Globus pallidus (tissue), 1 donor: ENCODE results near the gene NUDCD3.
"Not testable (repeated sequence)": the region's sequence is repeated elsewhere in the genome, so short reads cannot be mapped to it uniquely, and the experiment has no call there.

Experiments
- DNase-seq: peaks from one replicate; pipeline ENCODE4 v3.0.0-alpha.2; 2015; ENCODE audit warnings: low spot score

Gene NUDCD3

DNA sequence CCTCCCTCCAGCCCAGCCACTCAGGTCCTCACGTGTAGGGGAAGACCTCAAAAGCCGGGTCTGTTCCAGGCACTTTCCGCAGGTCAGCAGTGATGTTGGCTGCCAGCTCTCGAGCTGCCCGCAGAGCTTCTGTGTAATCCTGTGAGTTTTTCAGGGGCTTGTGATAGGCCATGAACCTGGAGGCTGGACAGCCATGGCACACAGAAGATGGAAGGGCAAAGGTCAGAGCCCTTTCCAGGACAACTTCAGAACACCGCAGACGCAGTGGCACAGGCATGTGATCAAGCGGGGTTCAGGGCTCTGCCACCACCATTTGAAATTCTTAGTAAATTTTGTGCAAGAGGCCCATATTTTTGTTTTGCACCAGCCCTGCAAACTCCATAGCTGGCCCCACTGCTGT lies 26.7 kb upstream of the NUDCD3 start:
- no peak for DNase-seq

DNA sequence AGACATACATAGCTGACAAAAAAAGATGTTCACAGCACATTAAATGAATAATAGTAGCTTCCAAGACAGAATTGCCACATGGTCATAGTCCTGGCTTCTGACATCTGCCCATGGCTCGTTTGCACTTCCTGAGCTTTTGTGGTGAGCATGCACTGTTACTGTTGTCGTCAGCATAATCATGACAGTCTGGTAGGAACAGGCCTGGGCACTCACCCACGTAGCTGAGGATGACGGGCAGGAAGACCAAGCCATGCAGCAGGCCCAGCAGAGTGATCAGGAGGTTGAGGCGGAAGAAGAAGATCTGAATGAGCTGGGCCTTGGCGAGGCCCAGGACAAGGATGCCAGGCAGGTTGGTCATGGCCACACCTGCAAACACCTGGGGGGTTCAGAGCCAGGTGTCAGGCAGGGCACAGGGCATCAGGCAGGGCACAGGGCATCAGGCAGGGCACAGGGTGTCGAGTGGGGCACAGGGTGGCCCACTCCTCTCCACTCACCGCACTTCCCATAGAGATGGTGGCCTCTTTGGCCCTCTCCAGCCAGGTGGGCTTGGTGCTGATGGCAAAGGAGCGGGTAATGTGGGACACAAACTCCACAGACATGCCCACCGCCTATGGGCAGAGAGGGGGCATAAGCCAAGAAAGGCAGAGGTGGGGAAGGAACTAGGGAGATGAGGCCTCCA lies 25.3 kb upstream of the NUDCD3 start:
- DNase-seq = no peak

DNA sequence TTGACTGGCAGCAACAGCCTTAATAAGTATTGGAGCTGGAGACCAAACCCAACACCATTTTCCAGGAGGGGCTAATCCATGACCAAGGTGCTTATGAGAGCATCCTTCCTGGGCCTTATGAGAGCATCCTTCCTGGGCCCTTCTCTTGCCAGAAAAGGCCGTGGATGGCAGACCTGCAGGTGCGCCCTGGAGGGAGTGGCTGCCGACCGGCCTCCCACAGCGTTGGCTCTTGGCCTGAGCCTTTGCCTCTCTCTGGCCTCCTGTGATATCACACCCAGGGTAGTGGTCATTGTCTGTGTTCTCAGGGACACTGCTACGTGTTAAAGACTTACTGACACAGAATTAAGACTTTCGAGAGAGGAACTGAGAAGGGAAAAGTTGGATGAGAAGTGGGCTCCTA lies 22.3 kb upstream of the NUDCD3 start:
- no peak for DNase-seq

DNA sequence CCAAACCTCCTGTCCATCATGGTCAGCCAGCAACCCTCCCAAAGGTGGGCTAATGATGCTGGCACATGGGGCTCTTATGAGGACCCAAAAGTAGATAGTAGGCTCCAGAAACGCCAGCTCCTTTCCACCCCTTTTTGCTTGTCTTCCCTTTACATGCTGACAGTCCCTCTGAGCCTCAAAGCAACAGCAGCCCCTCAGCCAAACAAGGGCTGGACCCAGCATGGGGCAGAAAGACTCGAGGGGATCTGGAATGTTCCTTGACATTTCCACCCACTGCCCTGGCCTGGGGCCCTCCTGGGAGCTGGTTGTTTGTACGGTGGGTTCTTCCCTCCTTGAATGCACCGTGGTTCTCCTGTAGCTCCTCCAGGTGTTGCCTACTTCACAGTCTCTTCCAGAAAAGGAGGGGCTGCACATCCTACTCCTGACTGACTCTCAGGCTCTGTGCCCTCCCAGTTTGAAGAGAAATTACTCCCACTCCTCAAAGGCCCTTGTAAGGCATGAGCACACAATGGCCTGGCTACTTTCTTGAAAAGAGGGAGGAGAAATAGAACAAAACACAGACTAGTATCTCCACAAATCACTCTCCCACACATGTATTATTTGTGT lies 21.5 kb upstream of the NUDCD3 start:
- DNase-seq = no peak

DNA sequence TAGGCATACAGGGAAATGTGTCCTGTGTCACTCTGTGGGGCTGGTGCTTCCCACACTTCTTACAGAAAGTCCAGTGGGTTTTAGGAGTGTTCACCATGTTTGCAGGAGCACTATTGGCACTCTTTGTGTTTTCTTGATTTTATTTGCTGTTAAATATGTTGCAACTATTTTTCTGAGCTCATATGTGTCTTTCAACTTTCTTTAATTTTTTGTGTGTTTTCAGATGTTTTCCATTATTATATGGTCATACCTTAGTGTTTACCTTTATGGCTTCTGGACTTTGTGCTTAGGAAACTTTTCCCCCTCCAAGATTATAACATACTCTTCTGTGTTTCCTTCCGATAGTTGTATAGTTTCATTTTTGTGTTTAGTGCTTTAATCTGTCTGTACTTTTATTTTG lies 20.8 kb upstream of the NUDCD3 start:
- no peak for DNase-seq

DNA sequence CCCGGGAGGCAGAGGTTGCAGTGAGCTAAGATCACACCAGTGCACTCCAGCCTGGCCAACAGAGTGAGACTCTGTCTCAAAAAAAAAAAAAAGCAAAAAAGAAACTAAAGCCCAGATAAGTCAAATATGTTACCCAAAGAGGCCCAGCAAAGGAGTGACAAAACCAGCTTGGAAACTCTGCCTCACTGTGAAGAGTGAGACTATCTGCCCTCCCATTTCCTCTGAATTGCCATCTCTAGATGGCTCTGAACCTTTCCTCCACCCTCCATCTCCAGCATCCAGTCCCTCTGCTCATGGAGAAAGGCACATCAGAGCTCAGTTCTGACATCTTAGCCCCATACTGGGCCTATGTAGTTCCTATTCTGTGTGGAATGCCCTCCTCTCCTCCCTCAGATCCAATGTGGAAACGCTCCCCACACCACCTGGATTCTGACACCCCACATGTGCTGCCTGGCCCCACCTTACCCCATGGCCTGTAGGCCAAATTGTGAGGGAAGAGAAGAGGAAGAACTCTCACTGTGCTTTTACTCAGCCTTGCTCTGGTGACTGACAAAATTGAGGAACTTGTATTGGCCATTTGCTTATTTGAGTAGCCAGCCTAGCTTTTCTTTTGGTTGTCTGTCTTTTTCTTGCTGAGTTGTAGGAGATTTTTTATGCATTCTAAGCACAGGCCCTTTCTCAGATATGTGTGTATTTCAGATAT lies 18.0 kb upstream of the NUDCD3 start:
- no peak for DNase-seq

DNA sequence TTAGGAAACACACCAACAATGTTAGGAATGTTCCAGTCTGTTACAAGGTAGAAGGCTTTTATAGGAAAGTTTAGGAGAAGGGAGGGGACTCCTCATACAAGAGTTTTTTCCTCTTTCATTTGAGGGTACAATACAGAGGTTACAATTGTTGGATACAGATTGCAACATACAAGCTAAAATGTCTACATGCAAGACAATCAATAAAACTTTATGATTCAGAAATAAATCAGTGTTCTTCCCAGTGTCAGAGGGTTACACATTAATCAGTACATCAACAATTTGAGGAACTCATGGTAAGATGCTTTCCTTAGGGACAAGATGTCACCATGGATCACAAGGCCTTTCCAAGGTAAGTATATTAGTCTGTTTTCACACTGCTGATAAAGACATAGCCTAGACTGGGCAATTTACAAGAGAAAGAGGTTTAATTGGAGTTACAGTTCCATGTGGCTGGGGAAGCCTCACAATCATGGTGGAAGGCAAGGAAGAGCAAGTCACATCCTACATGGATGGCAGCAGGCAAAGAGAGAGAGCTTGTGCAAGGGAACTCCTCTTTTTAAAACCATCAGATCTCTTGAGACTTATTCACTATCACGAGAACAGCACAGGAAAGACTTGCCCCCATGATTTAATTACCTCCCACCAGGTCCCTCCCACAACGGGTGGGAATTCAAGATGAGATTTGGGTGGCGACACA lies 16.3 kb upstream of the NUDCD3 start:
- DNase-seq = not testable (repeated sequence)

DNA sequence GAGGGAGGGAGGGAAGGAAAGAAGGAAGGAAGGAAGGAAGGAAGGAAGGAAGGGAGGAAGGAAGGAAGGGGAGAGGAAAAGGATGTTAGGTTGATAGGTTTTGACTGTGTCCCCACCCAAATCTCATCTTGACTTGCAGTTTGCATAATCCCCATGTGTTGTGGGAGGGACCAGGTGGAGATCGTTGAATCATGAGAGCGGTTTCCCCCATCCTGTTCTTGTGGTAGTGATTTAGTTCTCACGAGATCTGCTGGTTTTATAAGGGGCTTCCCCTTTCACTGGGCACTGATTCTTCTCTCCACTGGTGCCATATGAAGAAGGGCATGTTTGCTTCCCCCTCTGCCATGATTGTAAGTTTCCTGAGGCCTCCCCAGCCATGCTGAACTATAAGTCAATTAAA lies 15.1 kb upstream of the NUDCD3 start:
- DNase-seq = no peak

DNA sequence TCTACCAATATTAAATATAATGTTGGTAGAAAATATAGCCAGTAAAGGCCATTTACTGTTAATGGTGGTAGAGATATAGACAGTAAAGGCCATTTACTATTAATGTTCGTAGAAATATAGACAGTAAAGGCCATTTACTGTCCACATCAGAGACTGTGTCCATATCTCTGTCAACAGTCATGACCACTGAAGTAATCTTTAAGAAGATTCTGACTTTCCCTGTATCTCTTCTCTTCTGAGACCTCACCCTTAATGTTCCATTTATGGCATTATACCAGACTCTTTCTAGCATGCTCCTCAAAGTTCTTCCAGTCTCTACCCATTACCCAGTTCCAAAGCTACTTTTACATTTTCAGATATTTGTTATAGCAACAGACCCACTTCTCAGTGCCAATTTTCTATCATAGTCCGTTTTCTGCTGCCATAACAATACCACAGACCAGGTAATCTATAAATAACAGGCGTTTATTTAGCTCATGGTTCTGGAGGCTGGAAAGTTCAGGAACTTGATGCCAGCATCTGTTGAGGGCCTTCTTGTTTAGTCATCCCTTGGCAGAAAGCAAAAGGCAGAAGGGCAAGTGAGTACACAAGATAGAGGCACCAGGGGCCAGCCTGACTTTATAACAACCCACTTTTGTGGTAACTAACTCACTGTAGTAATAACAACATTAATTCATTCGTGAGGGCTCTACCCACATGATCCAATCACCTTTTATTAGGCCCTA lies 7.9 kb upstream of the NUDCD3 start:
- DNase-seq = no peak

DNA sequence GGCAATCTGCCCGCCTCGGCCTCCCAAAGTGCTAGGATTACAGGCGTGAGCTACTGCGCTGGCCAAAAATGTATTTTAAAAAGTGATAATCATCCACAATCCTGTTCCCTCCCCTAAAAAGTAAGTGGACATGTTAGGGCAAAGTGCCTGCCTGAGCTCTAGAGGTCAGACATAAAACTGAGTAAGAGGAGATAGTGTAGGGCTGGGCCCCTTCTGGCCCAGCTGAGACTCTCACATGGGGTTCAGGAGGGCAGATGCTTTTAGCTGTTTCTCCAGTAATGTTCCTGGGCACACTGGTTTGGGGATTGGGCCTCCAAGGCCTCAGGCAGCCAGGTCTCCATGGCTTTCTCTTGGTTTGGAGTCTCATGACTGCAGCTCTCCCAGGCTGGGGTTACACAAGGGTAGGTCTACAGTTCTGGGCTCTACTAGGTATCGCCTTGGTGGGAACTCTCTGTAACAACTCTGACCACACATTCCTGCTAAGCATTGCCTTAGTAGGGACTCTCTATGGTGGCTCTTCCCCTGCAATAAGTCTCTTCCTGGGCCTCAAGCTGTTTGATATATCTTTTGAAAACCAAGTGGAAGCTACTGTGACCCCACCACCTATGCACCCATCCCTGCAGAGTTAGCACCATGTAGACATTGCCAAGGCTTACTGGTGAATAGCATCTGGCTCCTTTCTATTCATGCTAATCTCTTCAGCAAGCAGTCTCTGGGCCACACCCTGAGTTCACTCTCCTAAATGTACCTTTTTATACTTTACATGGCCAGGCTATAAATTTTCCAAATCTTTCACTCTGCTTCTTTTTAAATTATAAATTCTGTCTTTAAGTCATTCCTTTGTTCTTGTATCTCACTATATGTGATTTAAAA lies 6.9 kb upstream of the NUDCD3 start:
- no peak for DNase-seq

DNA sequence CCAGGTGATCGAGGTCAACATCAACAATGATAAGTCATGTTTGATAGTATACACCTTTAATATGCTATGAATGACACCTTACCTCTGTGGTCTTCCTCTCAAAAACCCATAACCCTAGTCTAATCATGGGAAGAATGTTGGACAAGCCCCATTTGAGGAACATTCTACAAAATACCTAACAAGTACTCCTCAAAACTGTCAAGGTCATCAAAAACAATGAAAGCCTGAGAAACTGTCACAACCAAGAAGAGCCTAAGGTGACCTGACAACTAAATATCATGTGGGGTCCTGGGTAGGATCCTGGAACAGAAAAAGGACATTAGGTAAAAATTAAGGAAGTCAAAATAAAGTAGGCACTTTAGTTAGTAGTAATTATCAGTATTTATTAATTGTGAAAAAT lies 5.9 kb upstream of the NUDCD3 start:
- DNase-seq = no peak

DNA sequence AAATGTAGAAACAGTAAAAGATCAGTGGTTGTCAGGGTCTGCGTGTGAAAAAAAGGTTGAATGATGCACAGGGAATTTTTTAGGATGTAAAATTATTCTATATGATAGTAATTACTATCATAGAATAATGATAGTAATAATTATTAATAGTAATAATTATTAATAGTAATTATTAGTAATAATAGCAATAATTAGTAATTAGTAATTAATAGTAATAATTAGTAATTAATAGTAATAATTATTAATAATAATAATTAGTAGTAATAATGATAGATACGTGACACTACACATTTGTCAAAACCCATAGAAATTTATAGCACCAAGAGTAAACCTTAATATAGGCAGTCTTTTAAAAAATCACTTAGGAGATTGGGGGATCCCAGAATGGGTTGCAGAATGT lies 4.5 kb upstream of the NUDCD3 start:
- no peak for DNase-seq

DNA sequence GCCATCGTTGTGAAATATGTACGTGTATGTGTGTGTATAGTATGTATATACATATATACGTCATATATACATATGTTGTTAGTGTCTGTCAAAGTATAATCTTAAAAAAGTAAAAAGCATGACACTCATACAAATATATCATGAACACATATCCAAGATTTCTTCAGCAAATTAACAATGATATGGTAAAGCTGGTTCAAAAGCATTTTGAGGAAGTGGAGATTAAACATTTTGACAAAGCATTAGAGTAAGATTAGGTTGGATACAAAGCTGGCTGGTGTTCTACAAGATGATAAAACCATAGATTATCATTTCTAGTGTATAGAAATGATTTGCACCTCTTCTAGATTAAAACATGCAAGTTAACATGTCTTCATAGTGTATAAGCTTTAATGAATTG lies 771 bp upstream of the NUDCD3 start:
- no peak for DNase-seq

DNA sequence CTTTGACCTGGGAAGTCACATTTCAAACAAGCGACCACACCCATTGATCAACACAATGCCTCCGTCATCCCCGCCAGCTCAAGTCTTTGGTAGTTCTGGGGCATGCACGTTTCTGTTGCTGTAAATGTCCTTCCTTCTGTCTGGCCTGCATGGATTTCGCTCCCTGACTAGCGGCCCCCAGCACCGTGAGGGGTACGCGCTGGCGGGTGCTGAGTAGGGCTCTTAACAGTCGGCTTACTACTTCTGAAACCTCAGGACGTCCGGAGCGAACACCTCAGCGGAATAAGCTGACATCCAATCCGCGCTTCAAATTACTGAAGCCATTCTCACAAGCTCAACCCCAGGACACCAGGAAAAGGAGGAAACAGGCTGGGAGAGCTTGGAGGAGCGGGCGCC lies 505 bp downstream of the NUDCD3 start:
- no peak for DNase-seq

DNA sequence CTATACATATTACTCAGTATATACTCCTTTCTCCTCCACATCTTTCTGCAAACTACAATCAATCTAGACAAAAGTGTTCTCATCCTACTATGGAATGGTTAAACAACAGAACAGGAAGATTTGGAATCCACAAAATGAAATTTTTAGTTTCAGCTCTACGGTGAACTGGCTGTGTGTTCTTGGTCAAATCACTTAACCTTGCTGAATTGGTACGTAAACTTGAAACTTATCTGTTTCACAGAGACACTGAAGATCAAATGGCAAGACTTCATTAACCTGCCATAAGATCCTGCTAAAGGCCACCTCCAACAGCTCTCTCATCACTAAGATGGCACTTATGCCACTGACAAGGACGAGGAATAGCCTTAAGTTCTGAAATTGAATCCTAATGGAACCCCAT lies 1.5 kb downstream of the NUDCD3 start:
- DNase-seq = no peak

DNA sequence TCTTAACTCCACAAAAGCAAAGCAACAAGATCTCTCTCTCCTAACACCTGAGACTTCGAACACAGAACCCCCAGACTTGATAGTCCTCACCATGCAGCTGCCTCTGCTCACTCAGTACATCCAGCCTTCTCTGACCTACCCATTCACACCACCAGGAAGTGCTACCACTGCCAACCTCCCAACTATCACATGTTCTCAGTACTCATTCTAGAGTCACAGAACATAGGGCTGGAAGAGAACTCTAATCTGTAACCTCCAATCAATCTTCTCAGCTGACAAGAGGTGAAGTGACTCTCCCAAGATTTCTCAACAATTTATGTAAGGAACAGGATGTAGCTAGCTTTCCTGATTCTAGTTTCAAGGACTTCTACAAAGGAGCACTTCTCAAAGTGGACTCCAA lies 3.8 kb downstream of the NUDCD3 start:
- DNase-seq = no peak

DNA sequence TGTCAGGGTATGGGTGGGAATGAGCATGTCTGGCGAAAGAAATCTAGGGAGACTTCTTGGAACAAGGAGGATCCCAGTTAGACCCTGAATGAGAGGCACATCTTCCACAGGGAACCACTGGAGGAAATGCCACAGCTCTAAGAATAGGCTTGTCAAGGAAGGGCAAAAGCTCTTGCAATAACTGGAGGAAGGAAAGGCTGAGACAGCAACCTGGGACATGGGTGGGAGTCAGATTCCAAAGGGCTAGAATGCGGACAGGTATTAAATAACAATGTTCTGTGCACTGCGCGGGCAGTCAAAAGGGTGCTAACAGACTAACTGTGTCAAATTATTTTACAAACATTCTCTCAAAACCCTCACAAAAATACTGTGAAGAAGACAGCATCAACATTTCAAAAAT lies 4.5 kb downstream of the NUDCD3 start:
- DNase-seq = no peak

DNA sequence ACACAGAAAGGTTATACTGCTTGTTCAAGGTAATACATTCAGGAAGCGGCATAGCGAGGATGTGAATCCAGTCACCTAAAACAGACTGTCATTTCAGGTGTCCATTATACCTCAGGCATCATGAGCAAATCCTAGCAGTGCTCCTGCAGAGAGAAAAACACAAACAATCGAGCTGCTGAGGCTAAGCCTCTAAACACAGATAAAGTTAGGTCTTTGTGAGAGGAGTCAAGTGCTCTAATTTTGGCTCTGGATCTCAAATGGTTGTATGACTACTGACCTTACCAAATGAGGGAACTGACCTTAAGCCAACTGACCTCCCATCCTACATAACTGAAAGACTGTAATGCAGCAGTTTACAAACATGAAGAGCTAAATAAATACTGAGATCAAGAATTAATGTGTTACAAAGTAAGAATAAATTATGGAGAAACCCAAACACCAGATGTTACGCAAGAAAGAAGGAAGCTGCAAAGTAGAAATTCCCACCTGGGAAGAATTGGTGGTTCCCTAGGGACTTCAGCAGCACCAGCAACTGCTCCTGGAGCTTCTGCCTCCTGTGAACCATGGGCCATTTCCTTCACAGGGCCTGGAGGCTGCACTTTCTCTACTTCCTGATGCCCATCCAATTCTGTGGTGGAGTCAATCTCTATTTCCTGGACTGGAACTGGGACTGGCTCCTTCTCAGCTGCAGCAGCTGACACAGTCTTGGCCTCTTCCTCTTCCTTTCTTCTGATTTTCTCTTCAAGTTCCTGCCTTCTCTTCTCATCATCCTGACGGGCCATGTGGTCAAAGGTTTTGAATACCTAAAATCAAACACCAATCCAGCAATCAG lies 5.8 kb downstream of the NUDCD3 start:
- no peak for DNase-seq

DNA sequence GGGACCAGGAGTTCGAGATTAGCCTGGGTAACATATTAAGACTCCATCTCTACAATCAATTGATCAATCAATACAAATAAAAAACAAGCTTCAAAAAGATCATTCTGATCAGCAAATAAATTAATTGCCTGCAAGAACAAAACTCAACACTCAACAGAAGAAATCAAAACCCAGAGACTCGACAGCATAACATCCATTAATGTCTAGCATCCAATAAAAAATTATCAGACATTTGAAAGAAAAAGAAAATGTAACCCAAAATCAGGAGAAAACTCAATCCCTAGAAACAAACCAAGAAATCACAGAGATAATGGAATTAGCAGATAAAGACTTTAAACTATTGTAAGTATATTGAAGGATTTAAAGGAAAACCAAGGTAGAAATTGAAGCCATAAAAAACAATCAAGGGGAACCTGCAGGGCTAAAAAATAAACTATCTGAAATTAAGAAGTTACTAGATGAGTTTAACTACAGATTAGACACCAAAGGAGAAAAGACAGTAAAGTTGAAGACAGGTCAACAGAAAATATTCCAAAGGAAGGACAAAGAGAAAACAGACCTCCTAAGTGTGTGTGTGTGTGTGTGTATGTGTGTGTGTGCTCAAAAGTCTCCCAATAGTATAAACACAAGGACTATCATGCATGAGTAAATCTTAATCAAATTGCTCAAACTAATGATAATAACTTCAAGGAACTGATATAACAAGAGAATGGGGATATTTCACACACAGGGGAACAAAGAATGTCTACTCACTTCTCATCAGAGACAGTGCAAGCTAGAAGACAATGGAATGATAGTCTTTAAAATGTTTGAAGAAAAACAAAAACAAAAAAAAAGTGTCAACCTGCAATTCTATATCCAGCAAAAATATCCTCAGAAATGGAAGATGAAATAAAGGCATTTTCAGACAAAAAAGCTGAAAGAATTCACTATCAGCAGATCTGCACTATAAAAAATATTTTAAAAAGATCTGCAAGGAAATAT lies 7.7 kb downstream of the NUDCD3 start:
- DNase-seq = no peak
